Astrocyte (in vitro differentiated cells and primary cell): ENCODE results near the gene ZNF414. TPM values are rescaled to one million over a fixed set of nuclear protein-coding genes. Genes with fewer than 3 reads are reported as not detected.

Source experiments
- total RNA-seq: library from RNA; stranded (reverse); gene quantifications from 2 replicates; pipeline ENCODE4 v1.2.1, GENCODE V29; 2021

Gene ZNF414
- total RNA-seq, 1 donor from 2014 or later = 17.2 TPM

Other genes starting within 250 kb of the ZNF414 start
- 35.6 and 42.2 TPM in 2 replicates for gene CD320, start 205.8 kb downstream of the ZNF414 start, total RNA-seq
- 45.4 and 49.3 TPM in 2 replicates for gene NDUFA7, start 192.8 kb downstream of the ZNF414 start, total RNA-seq
- gene RPS28, start 192.7 kb downstream of the ZNF414 start, total RNA-seq = 1,111 and 1,198 TPM in 2 replicates
- gene KANK3, start 170.9 kb downstream of the ZNF414 start, total RNA-seq = 0.94 and 2.9 TPM in 2 replicates
- 110 and 115 TPM in 2 replicates for gene ANGPTL4, start 150.0 kb downstream of the ZNF414 start, total RNA-seq
- gene RAB11B, start 123.8 kb downstream of the ZNF414 start, total RNA-seq = 85.2 and 89.1 TPM in 2 replicates
- 29.0 and 30.9 TPM in 2 replicates for gene MARCHF2, start 100.9 kb downstream of the ZNF414 start, total RNA-seq
- gene HNRNPM, start 69.2 kb downstream of the ZNF414 start, total RNA-seq = 137 and 172 TPM in 2 replicates
- gene PRAM1, start 11.5 kb downstream of the ZNF414 start, total RNA-seq = 0.25 and 0.36 TPM in 2 replicates
- gene MYO1F, start 63.3 kb upstream of the ZNF414 start, total RNA-seq = 0.12 and 0.23 TPM in 2 replicates
- 34.0 and 35.1 TPM in 2 replicates for gene ADAMTS10, start 96.5 kb upstream of the ZNF414 start, total RNA-seq
- not detected in 2 replicates for gene NFILZ, start 116.5 kb upstream of the ZNF414 start, total RNA-seq
- not detected in 2 replicates for gene ACTL9, start 184.6 kb upstream of the ZNF414 start, total RNA-seq
- gene OR2Z1, start 207.5 kb upstream of the ZNF414 start, total RNA-seq = not detected in 2 replicates